Gastroesophageal sphincter (tissue), 4 donors: ENCODE measurements around the gene NPLOC4. TPM values are rescaled to one million over a fixed set of nuclear protein-coding genes. Genes with fewer than 3 reads are reported as not detected.

Experiments used
- ATAC-seq: fragments of 150-250 bp; one replicate; pipeline ENCODE4 v1.9.1; 2016; ENCODE audit warnings: mild to moderate bottlenecking, moderate library complexity
- H3K27ac ChIP-seq, 4 donors: fragments of 200-600 bp; sonication (generic) in 3 of 4; 1 replicate in 3 of 4; 2 replicates in 1 of 4; pipeline ENCODE4 v1.5.1; 2016 to 2019
- H3K27me3 ChIP-seq: fragments of 200-600 bp; sonication (generic); one replicate; pipeline ENCODE4 v1.5.1; 2019
- H3K36me3 ChIP-seq, 2 donors: fragments of 200-600 bp; sonication (generic); one replicate each; pipeline ENCODE4 v1.5.1; 2019; ENCODE audit warnings: control low read depth in 1 of 2
- H3K4me1 ChIP-seq, 3 donors: fragments of 200-600 bp; sonication (generic); 1 replicate in 2 of 3; 2 replicates in 1 of 3; pipeline ENCODE4 v1.5.1; 2016 to 2019; ENCODE audit warnings: control low read depth in 2 of 3
- H3K4me3 ChIP-seq, 2 donors: fragments of 200-600 bp; sonication (generic); one replicate each; pipeline ENCODE4 v1.5.1; 2019; ENCODE audit warnings: mild to moderate bottlenecking in 1 of 2, moderate library complexity in 1 of 2
- H3K9me3 ChIP-seq, 3 donors: fragments of 200-600 bp; sonication (generic); one replicate each; pipeline ENCODE4 v1.5.1; 2017 to 2019; ENCODE audit warnings: control low read depth in 2 of 3
- EP300 ChIP-seq: sonication (generic); formaldehyde crosslinking; IDR thresholded peaks from one replicate; pipeline ENCODE4 v1.6.1; 2017; ENCODE audit warnings: antibody characterized with exemption, mild to moderate bottlenecking
- POLR2A ChIP-seq, 2 donors: fragments of 450-650 bp; IDR thresholded peaks; one replicate each; pipeline ENCODE4 v1.6.1; 2017; ENCODE audit warnings: antibody characterized with exemption in 2 of 2, mild to moderate bottlenecking in 2 of 2, moderate library complexity in 1 of 2
- POLR2AphosphoS5 ChIP-seq: sonication (generic); formaldehyde crosslinking; IDR thresholded peaks from one replicate; pipeline ENCODE4 v1.6.1; 2017; ENCODE audit warnings: antibody characterized with exemption
- WGBS, 2 donors: methylation state at CpG; one replicate each; pipeline ENCODE4 v1.1.5; 2018; ENCODE audit warnings: low coverage in 1 of 2; 5-methylcytosine and 5-hydroxymethylcytosine counted together
- total RNA-seq, 4 donors: library from RNA; depleted of rRNA; stranded (reverse); fragments of >200 nt; gene quantifications; one replicate each; pipeline ENCODE4 v1.1.0, GENCODE V29; 2016
- TF ChIP-seq, protein P1 (sequence below), 4 experiments: fragments of 200-600 bp in 2 of 4; fragments of 450-650 bp in 2 of 4; sonication (generic) in 1 of 4; IDR thresholded peaks; one replicate each; pipeline ENCODE4 v1.5.1; 2017 to 2019; ENCODE audit warnings: antibody characterized with exemption in 4 of 4, mild to moderate bottlenecking in 2 of 4, moderate library complexity in 2 of 4

Gene NPLOC4
- total RNA-seq, 4 donors from 2014 or later: 49.5 to 83.8 (median 58.0) TPM

DNA sequence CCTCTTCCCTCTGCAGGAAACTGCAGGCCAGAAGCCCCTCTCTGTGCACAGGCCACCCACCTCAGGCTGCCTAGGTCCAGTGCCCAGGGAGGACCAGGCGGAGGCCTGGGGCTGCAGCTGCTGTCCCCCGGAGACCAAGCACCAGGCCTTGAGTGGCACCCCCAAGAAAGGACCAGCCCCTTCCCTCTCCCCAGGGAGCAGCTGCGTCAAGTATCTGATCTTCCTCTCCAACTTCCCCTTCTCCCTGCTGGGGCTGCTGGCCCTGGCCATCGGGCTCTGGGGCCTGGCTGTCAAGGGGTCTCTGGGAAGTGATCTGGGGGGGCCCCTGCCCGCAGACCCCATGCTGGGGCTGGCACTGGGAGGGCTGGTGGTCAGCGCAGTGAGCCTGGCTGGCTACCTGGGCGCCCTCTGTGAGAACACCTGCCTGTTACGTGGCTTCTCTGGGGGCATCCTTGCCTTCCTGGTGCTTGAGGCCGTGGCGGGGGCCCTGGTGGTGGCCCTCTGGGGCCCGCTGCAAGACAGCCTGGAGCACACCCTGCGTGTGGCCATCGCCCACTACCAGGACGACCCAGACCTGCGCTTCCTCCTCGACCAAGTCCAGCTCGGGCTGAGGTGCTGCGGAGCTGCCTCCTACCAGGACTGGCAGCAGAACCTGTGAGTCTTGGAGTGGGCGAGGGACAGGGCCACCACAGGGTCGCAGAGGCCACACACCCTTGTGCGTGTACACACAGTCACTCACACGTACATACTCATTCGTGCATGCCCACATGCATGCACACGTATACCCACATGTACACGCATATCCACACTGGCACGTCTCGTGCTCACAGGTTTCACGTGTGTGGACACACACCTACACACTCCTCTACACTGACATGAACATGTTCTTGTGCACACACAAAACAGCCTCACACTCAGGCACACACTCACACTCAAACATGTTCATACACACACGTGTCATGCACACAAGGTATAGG lies 8.4 kb upstream of the NPLOC4 start:
- Histone ChIP-seq H3K9me3 (peaks cover 0 to 11% (median 0%) of the 10 kb centered on the region in 3 donors), H3K4me3 (no peak overlapping the region), H3K4me1 (peaks cover 0 to 8% (median 0%) of the 10 kb centered on the region in 3 donors), H3K27ac (no peak overlapping the region), H3K27me3 (peaks cover 34% of the 10 kb centered on the region), H3K36me3 (no peaks in the 10 kb centered on the region)
- WGBS, 2 donors: 54 to 94% methylated on average over 4 to 6 of the region's 29 CpGs
- TF ChIP-seq, protein P1, sequence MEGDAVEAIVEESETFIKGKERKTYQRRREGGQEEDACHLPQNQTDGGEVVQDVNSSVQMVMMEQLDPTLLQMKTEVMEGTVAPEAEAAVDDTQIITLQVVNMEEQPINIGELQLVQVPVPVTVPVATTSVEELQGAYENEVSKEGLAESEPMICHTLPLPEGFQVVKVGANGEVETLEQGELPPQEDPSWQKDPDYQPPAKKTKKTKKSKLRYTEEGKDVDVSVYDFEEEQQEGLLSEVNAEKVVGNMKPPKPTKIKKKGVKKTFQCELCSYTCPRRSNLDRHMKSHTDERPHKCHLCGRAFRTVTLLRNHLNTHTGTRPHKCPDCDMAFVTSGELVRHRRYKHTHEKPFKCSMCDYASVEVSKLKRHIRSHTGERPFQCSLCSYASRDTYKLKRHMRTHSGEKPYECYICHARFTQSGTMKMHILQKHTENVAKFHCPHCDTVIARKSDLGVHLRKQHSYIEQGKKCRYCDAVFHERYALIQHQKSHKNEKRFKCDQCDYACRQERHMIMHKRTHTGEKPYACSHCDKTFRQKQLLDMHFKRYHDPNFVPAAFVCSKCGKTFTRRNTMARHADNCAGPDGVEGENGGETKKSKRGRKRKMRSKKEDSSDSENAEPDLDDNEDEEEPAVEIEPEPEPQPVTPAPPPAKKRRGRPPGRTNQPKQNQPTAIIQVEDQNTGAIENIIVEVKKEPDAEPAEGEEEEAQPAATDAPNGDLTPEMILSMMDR (IDR thresholded peaks at IDR 0.05): no peak
- no peak for TF ChIP-seq EP300
- TF ChIP-seq POLR2A (IDR thresholded peaks at IDR 0.05): no peak
- TF ChIP-seq POLR2AphosphoS5: no peak
- ATAC-seq: no peak

DNA sequence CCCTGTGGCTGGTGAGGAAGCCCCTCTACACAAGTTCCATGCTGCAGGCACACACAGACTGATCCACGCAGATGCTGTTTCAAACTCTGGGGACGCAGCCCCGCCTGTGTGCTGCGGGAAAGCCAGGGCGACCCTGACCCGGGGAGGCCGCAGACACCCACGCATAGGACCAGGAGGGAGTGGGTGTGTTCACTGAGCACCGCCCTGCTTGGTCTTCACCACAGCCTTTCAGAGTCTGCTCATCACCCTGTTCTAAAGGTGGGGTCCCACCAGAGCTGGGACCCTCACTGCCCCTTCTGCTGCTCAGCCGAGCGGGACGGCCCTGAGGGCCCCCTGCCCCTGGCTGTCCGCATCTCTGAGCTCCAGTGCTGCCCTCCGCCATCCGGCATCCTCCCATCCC lies 7.6 kb upstream of the NPLOC4 start:
- no peak for ATAC-seq
- Histone ChIP-seq H3K27me3 (peaks cover 26% of the 10 kb centered on the region), H3K4me1 (peaks cover 0 to 8% (median 0%) of the 10 kb centered on the region in 3 donors), H3K9me3 (peaks cover 0 to 11% (median 0%) of the 10 kb centered on the region in 3 donors), H3K4me3 (no peak overlapping the region), H3K27ac (no peak overlapping the region), H3K36me3 (no peaks in the 10 kb centered on the region)
- TF ChIP-seq POLR2AphosphoS5: no peak
- WGBS, 2 donors: 90 to 100% methylated on average over 1 to 2 of the region's 15 CpGs

DNA sequence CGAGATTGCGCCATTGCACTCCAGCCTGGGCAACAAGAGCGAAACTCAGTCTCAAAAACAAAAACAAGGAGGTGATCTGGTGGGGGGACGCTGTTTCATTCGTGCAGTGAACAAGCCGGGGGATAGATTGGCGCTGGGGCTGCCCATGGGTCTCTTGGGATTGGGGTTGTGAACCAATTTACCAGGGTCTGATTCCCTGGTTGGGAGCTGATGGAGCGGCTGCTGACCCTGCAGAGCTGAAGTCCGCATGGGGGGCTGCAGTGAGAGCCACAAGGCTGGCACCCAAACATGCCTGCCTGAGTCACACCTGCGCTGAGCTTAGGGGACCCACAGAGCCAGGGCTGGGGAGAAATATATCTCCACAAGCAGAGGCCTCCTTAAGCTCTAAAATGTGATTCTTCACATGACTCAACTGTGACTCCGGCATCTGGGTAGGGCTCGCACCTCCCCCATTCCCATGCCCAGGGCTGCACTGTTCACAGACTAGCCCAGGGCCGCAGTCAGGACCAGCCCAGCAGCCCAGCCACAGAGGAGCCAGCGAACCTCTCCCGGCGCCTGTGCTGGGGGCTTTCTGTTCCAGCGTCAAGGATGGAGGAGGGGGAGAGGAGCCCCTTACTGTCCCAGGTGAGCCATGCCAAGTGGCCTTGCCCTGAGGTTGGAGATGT lies 5.0 kb upstream of the NPLOC4 start:
- Histone ChIP-seq H3K27ac (no peak overlapping the region), H3K4me1 (peaks cover 0 to 8% (median 3%) of the 10 kb centered on the region in 3 donors), H3K4me3 (no peak overlapping the region), H3K36me3 (no peaks in the 10 kb centered on the region), H3K9me3 (no peaks in the 10 kb centered on the region), H3K27me3 (peaks cover under 1% of the 10 kb centered on the region)
- TF ChIP-seq POLR2AphosphoS5 (no peak), POLR2A (IDR thresholded peaks at IDR 0.05) (no peak), EP300 (no peak)
- TF ChIP-seq, protein P1 (IDR thresholded peaks at IDR 0.05): no peak
- 85% methylated on average over 4 of the region's 17 CpGs; no CpG with 5 or more reads in 1 of the 2 donors for WGBS, 2 donors
- ATAC-seq: no peak

DNA sequence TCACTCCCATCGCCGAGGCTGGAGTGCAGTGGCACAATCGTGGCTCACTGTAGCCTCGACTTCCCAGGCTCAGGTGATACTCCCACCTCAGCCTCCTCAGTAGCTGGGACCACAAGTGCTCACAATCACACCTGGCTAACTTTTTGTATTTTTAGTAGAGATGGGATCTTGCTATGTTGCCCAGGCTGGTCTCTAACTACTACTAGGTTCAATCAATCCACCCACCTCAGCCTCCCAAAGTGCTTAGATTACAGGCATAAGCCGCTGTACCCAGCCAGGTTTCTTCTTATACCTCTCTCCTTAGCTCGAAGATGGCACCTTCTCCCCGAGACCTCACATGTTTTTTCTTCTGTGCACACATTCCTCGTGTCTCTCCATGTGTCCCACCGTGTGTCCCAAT lies 3.1 kb upstream of the NPLOC4 start:
- H3K27ac ChIP-seq: no peak overlapping the region
- 80 to 100% methylated on average over 8 to 9 of the region's 9 CpGs for WGBS, 2 donors
- H3K27me3 ChIP-seq: no peaks in the 10 kb centered on the region
- ATAC-seq: no peak
- no peaks in the 10 kb centered on the region for H3K36me3 ChIP-seq
- no peak overlapping the region for H3K4me3 ChIP-seq
- TF ChIP-seq EP300 (no peak), POLR2AphosphoS5 (no peak), POLR2A (IDR thresholded peaks at IDR 0.05) (no peak)
- TF ChIP-seq, protein P1 (IDR thresholded peaks at IDR 0.05): no peak
- H3K4me1 ChIP-seq: peaks cover 3 to 22% (median 13%) of the 10 kb centered on the region in 3 donors
- H3K9me3 ChIP-seq: no peaks in the 10 kb centered on the region

DNA sequence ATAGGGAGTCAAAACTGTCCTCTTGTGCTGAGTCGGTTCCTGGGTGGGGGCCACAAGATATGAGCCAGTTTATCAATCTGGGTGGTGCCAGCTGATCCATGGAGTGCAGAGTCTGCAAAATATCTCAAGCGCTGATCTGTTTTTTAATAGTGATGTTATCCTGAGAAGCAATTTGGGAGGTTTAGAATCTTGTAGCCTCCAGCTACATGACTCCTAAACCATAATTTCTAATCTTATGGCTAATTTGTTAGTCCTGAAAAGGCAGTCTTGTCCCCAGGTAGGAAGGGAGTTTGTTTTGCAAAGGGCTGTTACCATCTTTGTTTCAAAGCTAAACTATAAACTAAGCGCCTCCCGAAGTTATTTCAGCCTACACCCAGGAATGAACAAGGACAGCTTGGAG lies 1.8 kb upstream of the NPLOC4 start:
- WGBS, 2 donors: 67 to 73% methylated on average over 2 to 4 of the region's 4 CpGs
- H3K4me1 ChIP-seq: peaks cover 3 to 36% (median 13%) of the 10 kb centered on the region in 3 donors
- H3K4me3 ChIP-seq: no peak overlapping the region
- TF ChIP-seq POLR2AphosphoS5 (no peak), EP300 (no peak), POLR2A (IDR thresholded peaks at IDR 0.05) (no peak)
- TF ChIP-seq, protein P1 (IDR thresholded peaks at IDR 0.05): no peak
- no peak for ATAC-seq
- no peaks in the 10 kb centered on the region for H3K27me3 ChIP-seq
- no peaks in the 10 kb centered on the region for H3K9me3 ChIP-seq
- H3K27ac ChIP-seq: no peak overlapping the region
- H3K36me3 ChIP-seq: no peaks in the 10 kb centered on the region
